Gastrocnemius medialis (tissue), 4 donors: Measurements from ENCODE around the gene CHAF1B. TPM values are rescaled to one million over a fixed set of nuclear protein-coding genes. Genes with fewer than 3 reads are reported as not detected.
A peak's percentile ranks its signal among the peaks of the same experiment; 100 is the strongest.
"Not testable (repeated sequence)": the region's sequence is repeated elsewhere in the genome, so short reads cannot be mapped to it uniquely, and the experiment has no call there.

Experiments used
- ATAC-seq, 2 donors: fragments of 150-250 bp; one replicate each; pipeline ENCODE4 v1.9.1; 2016
- DNase-seq, 2 donors: peaks; one replicate each; pipeline ENCODE4 v3.0.0-alpha.2; 2019
- H3K27ac ChIP-seq, 4 donors: fragments of 200-600 bp; sonication (generic); 1 replicate in 1 of 4; 2 replicates in 3 of 4; pipeline ENCODE4 v1.5.1; 2016 to 2018; ENCODE audit warnings: mild to moderate bottlenecking in 2 of 4, moderate library complexity in 1 of 4
- H3K27me3 ChIP-seq, 3 donors: fragments of 200-600 bp; sonication (generic) in 2 of 3; 1 replicate in 1 of 3; 2 replicates in 2 of 3; pipeline versions ENCODE4 v1.5.1 to v1.6.0; 2016 to 2019; ENCODE audit warnings: mild to moderate bottlenecking in 1 of 3, moderate library complexity in 1 of 3
- H3K36me3 ChIP-seq, 2 donors: fragments of 200-600 bp; sonication (generic) in 1 of 2; one replicate each; pipeline ENCODE4 v1.5.1; 2017 to 2018
- H3K4me1 ChIP-seq, 2 donors: fragments of 200-600 bp; sonication (generic) in 1 of 2; one replicate each; pipeline ENCODE4 v1.5.1; 2016 to 2017; ENCODE audit warnings: mild to moderate bottlenecking in 2 of 2
- H3K4me3 ChIP-seq, 4 donors: fragments of 200-600 bp; sonication (generic) in 3 of 4; 1 replicate in 1 of 4; 2 replicates in 3 of 4; pipeline ENCODE4 v1.5.1; 2016 to 2019; ENCODE audit warnings: mild to moderate bottlenecking in 2 of 4
- H3K9me3 ChIP-seq, 3 donors: fragments of 200-600 bp; sonication (generic) in 2 of 3; 1 replicate in 1 of 3; 2 replicates in 2 of 3; pipeline ENCODE4 v1.5.1; 2016 to 2019
- CTCF ChIP-seq, 5 experiments: fragments of 450-650 bp in 3 of 5; fragments of 200-600 bp in 2 of 5; sonication (generic) in 2 of 5; IDR thresholded peaks in 4 of 5; conservative IDR thresholded peaks in 1 of 5; 1 replicate in 4 of 5; 2 replicates in 1 of 5; pipeline ENCODE4 v1.5.1; 2016 to 2019; ENCODE audit warnings: antibody characterized with exemption in 5 of 5, mild to moderate bottlenecking in 3 of 5, moderate library complexity in 3 of 5
- POLR2A ChIP-seq, 2 donors: fragments of 450-650 bp; IDR thresholded peaks; one replicate each; pipeline ENCODE4 v1.6.1; 2017; ENCODE audit warnings: antibody characterized with exemption in 2 of 2, mild to moderate bottlenecking in 2 of 2, moderate library complexity in 2 of 2
- in situ Hi-C, 4 donors: fragments of 200-750 bp; cut with MboI; loops; one replicate each; pipeline versions ENCODE4 v1.15.0 to v1.8.0; 2017; ENCODE audit warnings: low sequenced_read_pairs in 4 of 4
- intact Hi-C: fragments of 100-400 bp; cut with DNase I; formaldehyde crosslinking; loops from one replicate; pipeline ENCODE4 v1.15.1; 2023; ENCODE audit warnings: low total_unique reads
- total RNA-seq, 4 donors: library from RNA; depleted of rRNA; stranded (reverse); fragments of >200 nt; gene quantifications; one replicate each; pipeline versions ENCODE4 v1.1.0 to v1.2.3, GENCODE V29; 2016

Gene CHAF1B
- 10 to 100 TPM in 2 of 4 donors, 1 to 10 TPM in 2; 2.5 to 20.2 (median 7.4) TPM for total RNA-seq

GRCh38 chr21:36385233-36386030 is at the start of gene CHAF1B:
Gene CHAF1B, plus strand, starts transcription at chr21:36385392. Its CDS starts 745 bp downstream, at chr21:36386137.
- in situ Hi-C loops = no loop called here
- no peaks in the 10 kb centered on the region for H3K36me3 ChIP-seq
- H3K27ac ChIP-seq = peak within 1 kb of the TSS; percentile 84 to 94 (median 90)
- peaks cover 30 to 36% of the 10 kb centered on the region in 2 donors for H3K4me1 ChIP-seq
- TF ChIP-seq POLR2A (IDR thresholded peaks at IDR 0.05) (peak; percentile 84 to 87), CTCF (IDR thresholded peaks at IDR 0.05 in 4 of 5, conservative IDR thresholded peaks at IDR 0.05 in 1 of 5) (no peak)
- H3K9me3 ChIP-seq = no peaks in the 10 kb centered on the region
- ATAC-seq (peak; percentile 66 to 71), DNase-seq (peak; percentile 56 to 81)
- intact Hi-C loops = loop anchor here (2.0 kb wide), 1 partner anchor 65 kb away; the partner anchor contains the start of gene MORC3
- peak within 1 kb of the TSS; percentile 61 to 89 (median 70) for H3K4me3 ChIP-seq
- no peaks in the 10 kb centered on the region for H3K27me3 ChIP-seq

GRCh38 chr21:36337099-36337509 is 48.1 kb upstream of the CHAF1B start:
- no peak for TF ChIP-seq CTCF (IDR thresholded peaks at IDR 0.05 in 4 of 5, conservative IDR thresholded peaks at IDR 0.05 in 1 of 5)
- no peak for TF ChIP-seq POLR2A (IDR thresholded peaks at IDR 0.05)
- no peaks in the 10 kb centered on the region for H3K27me3 ChIP-seq
- DNase-seq (no peak), ATAC-seq (no peak)
- peak overlapping the region in 3 of 4 donors; percentile 11 to 29 (median 22) for H3K27ac ChIP-seq
- H3K4me1 ChIP-seq = peaks cover 11 to 17% of the 10 kb centered on the region in 2 donors
- in situ Hi-C loops (loop anchor here in 1 of 4 donors (10.0 kb wide), 1 partner anchor 192 kb away; no protein-coding TSS in a partner anchor), intact Hi-C loops (no loop called here)
- no peaks in the 10 kb centered on the region for H3K9me3 ChIP-seq
- H3K4me3 ChIP-seq = no peak overlapping the region
- H3K36me3 ChIP-seq = peaks cover 2 to 51% of the 10 kb centered on the region in 2 donors

GRCh38 chr21:36338975-36339374 is 46.2 kb upstream of the CHAF1B start:
- peaks cover 2 to 64% of the 10 kb centered on the region in 2 donors for H3K36me3 ChIP-seq
- no peak for DNase-seq
- ATAC-seq = no peak
- H3K9me3 ChIP-seq = no peaks in the 10 kb centered on the region
- H3K27ac ChIP-seq = no peak overlapping the region
- no peak overlapping the region for H3K4me3 ChIP-seq
- TF ChIP-seq CTCF (IDR thresholded peaks at IDR 0.05 in 4 of 5, conservative IDR thresholded peaks at IDR 0.05 in 1 of 5) = no peak
- no peak for TF ChIP-seq POLR2A (IDR thresholded peaks at IDR 0.05)
- no peaks in the 10 kb centered on the region for H3K27me3 ChIP-seq
- peaks cover 6 to 9% of the 10 kb centered on the region in 2 donors for H3K4me1 ChIP-seq
- intact Hi-C loops = no loop called here
- in situ Hi-C loops = loop anchor here in 1 of 4 donors (10.0 kb wide), 1 partner anchor 194 kb away; no protein-coding TSS in a partner anchor

GRCh38 chr21:36342581-36342980 is 42.6 kb upstream of the CHAF1B start:
- intact Hi-C loops, H3K9me3 ChIP-seq, H3K4me1 ChIP-seq, H3K27me3 ChIP-seq, H3K4me3 ChIP-seq, in situ Hi-C loops: not testable (repeated sequence)
- Histone ChIP-seq H3K27ac (peak overlapping the region; percentile 66 to 79 (median 72)), H3K36me3 (peaks cover 4 to 78% of the 10 kb centered on the region in 2 donors)
- DNase-seq (peak; percentile 34 to 72), ATAC-seq (peak; percentile 51 to 63)

- TF ChIP-seq CTCF (IDR thresholded peaks at IDR 0.05 in 4 of 5, conservative IDR thresholded peaks at IDR 0.05 in 1 of 5) (no peak), POLR2A (IDR thresholded peaks at IDR 0.05) (no peak)
- in situ Hi-C loops = no loop called here
Measured at GRCh38 chr21:36344931-36345330, 40.3 kb upstream of the CHAF1B start.

More at GRCh38 chr21:36344931-36345330, 40.3 kb upstream of the CHAF1B start:
- no peak for ATAC-seq
- Histone ChIP-seq H3K4me1 (peaks cover 0 to 9% of the 10 kb centered on the region in 2 donors), H3K27ac (peak overlapping the region in 2 of 4 donors; percentile 28 to 29), H3K9me3 (no peaks in the 10 kb centered on the region), H3K36me3 (peaks cover 4 to 74% of the 10 kb centered on the region in 2 donors), H3K4me3 (no peak overlapping the region), H3K27me3 (no peaks in the 10 kb centered on the region)
- DNase-seq = no peak
- intact Hi-C loops = no loop called here
